HEK293T (cell line): ENCODE data around the gene AZU1.

Experiments used
- ARNT ChIP-seq: fragments of 450-650 bp; IDR thresholded peaks from 2 replicates; pipeline ENCODE4 v1.6.1; 2017; ENCODE audit warnings: mild to moderate bottlenecking
- FOXA1 ChIP-seq: fragments of 450-650 bp; IDR thresholded peaks from 2 replicates; pipeline ENCODE4 v1.6.1; 2016; ENCODE audit warnings: mild to moderate bottlenecking
- FOXM1 ChIP-seq: fragments of 450-650 bp; IDR thresholded peaks from 2 replicates; pipeline ENCODE4 v1.6.1; 2017; ENCODE audit warnings: mild to moderate bottlenecking, borderline replicate concordance
- HDGF ChIP-seq: fragments of 450-650 bp; IDR thresholded peaks from 2 replicates; pipeline ENCODE4 v1.6.1; 2017; ENCODE audit warnings: antibody characterized with exemption, borderline replicate concordance
- NFRKB ChIP-seq: fragments of 450-650 bp; IDR thresholded peaks from 2 replicates; pipeline ENCODE4 v1.6.1; 2016; ENCODE audit warnings: mild to moderate bottlenecking, moderate library complexity
- PKNOX1 ChIP-seq: fragments of 450-650 bp; IDR thresholded peaks from 2 replicates; pipeline ENCODE4 v1.6.1; 2016
- SP1 ChIP-seq: fragments of 450-650 bp; IDR thresholded peaks from 2 replicates; pipeline ENCODE4 v1.6.1; 2017
- SUZ12 ChIP-seq: fragments of 450-650 bp; IDR thresholded peaks from 2 replicates; pipeline ENCODE4 v1.6.1; 2016; ENCODE audit warnings: mild to moderate bottlenecking
- TARDBP ChIP-seq: fragments of 450-650 bp; IDR thresholded peaks from 2 replicates; pipeline ENCODE4 v1.6.1; 2016

- TF ChIP-seq TARDBP (no peak), NFRKB (no peak), SUZ12 (no peak), PKNOX1 (no peak), HDGF (no peak), FOXM1 (no peak), FOXA1 (no peak), SP1 (no peak), ARNT (no peak)
These were observed 1.6 kb downstream of the AZU1 start for GRCh38 chr19:829129-829758.
